CD4-positive, alpha-beta T cell (primary cell): ENCODE measurements around the gene LRRC2. TPM values are rescaled to one million over a fixed set of nuclear protein-coding genes. Genes with fewer than 3 reads are reported as not detected.

Source experiments
- ATAC-seq: fragments of 200-7000 bp; cut with Tn5 transposase; one replicate; pipeline ENCODE4 v1.10.0; 2022; ENCODE audit warnings: mild to moderate bottlenecking; ENCODE audit not compliant: poor library complexity
- CTCF ChIA-PET: fragments of 350-600 bp; sonication (Branson Sonifier 250); formaldehyde crosslinking; loops from one replicate; lab custom pipeline; 2021; ENCODE audit warnings: antibody characterized with exemption, inconsistent platforms; lab: Charles Lee
- POLR2A ChIA-PET: fragments of 350-600 bp; sonication (Branson Sonifier 250); formaldehyde crosslinking; loops from one replicate; lab custom pipeline; 2021; ENCODE audit warnings: antibody characterized with exemption, inconsistent platforms; lab: Charles Lee
- DNase-seq, 14 experiments: peaks; one replicate each; pipeline ENCODE4 v3.0.0-alpha.2; 2013 to 2020; ENCODE audit warnings: mixed read lengths in 2 of 14
- H3K27ac ChIP-seq, 2 donors: one replicate each; pipeline versions ENCODE4 v1.5.1 to v1.7.0; 2013; ENCODE audit warnings: low read length in 2 of 2, low read depth in 1 of 2, mild to moderate bottlenecking in 1 of 2
- H3K27me3 ChIP-seq, 2 experiments: 1 replicate in 1 of 2; 2 replicates in 1 of 2; pipeline versions ENCODE4 v1.6.1 to v1.7.0; 2013; ENCODE audit warnings: low read length in 2 of 2, control low read depth in 1 of 2, mild to moderate bottlenecking in 1 of 2, moderate library complexity in 1 of 2; ENCODE audit not compliant: insufficient read depth in 2 of 2, control insufficient read depth in 1 of 2
- H3K36me3 ChIP-seq: one replicate; pipeline ENCODE4 v1.6.1; 2013; ENCODE audit warnings: low read length, control low read depth; ENCODE audit not compliant: insufficient read depth
- H3K4me1 ChIP-seq: one replicate; pipeline ENCODE4 v1.6.1; 2013; ENCODE audit warnings: low read length, control low read depth; ENCODE audit not compliant: insufficient read depth
- H3K4me3 ChIP-seq: one replicate; pipeline ENCODE4 v1.5.1; 2013; ENCODE audit warnings: mild to moderate bottlenecking, low read length, moderate library complexity
- H3K9me3 ChIP-seq, 2 experiments: 1 replicate in 1 of 2; 2 replicates in 1 of 2; pipeline versions ENCODE4 v1.6.1 to v1.7.0; 2013; ENCODE audit warnings: low read length in 2 of 2, mild to moderate bottlenecking in 2 of 2, control low read depth in 1 of 2, moderate library complexity in 1 of 2; ENCODE audit not compliant: control insufficient read depth in 1 of 2, insufficient read depth in 1 of 2
- H3K27ac Mint-ChIP-seq: one replicate; pipeline ENCODE4 v1.8.0; 2020; ENCODE audit warnings: mixed read lengths
- H3K27me3 Mint-ChIP-seq: one replicate; pipeline ENCODE4 v1.8.0; 2021; ENCODE audit warnings: mixed read lengths
- H3K36me3 Mint-ChIP-seq: one replicate; pipeline ENCODE4 v1.8.0; 2021; ENCODE audit warnings: low read depth, mixed read lengths
- H3K4me1 Mint-ChIP-seq: one replicate; pipeline ENCODE4 v1.8.0; 2021; ENCODE audit warnings: low read depth, mixed read lengths
- H3K4me3 Mint-ChIP-seq: one replicate; pipeline ENCODE4 v1.8.0; 2020; ENCODE audit warnings: mild to moderate bottlenecking, mixed read lengths
- H3K9me3 Mint-ChIP-seq: one replicate; pipeline ENCODE4 v1.8.0; 2020; ENCODE audit warnings: mixed read lengths
- CTCF ChIP-seq: fragments of 200-600 bp; IDR thresholded peaks from one replicate; pipeline ENCODE4 v1.8.0; 2022; ENCODE audit warnings: antibody characterized with exemption, mild to moderate bottlenecking
- intact Hi-C, 2 experiments: fragments of 100-400 bp; cut with DNase I in 1 of 2; cut with micrococcal nuclease in 1 of 2; formaldehyde crosslinking; loops; one replicate each; pipeline versions ENCODE4 v1.15.1 to v1.9.0; 2023 to 2025; cut with DNase I, micrococcal nuclease
- total RNA-seq, 174 experiments: library from RNA in 2 of 174; stranded (reverse) in 2 of 174; gene quantifications; one replicate each; pipeline ENCODE4 v1.2.3 and lab custom pipeline; 2021 to 2026

Gene LRRC2
- total RNA-seq, 2 experiments from 2014 or later: 0.59 to 0.91 TPM

DNA sequence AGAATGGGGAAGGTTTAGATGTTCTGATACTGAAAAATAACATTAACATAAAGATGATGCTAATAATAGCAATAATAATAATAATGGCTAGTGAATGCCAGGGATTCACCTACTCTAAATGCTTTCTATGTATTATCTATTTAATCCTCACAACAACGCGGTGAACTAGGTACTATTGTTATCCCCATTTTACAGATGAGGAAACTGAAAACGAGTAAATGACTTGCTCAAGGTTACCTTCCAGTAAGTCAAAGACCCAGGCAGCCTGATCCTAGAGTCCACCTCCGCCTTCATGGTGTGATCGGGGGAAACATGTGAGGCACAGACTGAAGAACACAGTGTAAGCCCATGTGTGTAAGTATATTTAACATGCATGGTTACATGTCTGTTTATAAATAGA is 30.4 kb downstream of the LRRC2 start:
- Histone ChIP-seq H3K4me1 (peaks cover 36% of the 10 kb centered on the region), H3K27ac (no peak overlapping the region), H3K4me3 (no peak overlapping the region), H3K36me3 (no peaks in the 10 kb centered on the region), H3K27me3 (no peaks in the 10 kb centered on the region), H3K9me3 (no peaks in the 10 kb centered on the region)
- intact Hi-C loops: no loop called here
- Mint-ChIP-seq H3K9me3 (no peaks in the 10 kb centered on the region), H3K27ac (peak overlapping the region; percentile 95), H3K36me3 (no peaks in the 10 kb centered on the region), H3K4me1 (peaks cover 56% of the 10 kb centered on the region), H3K4me3 (no peak overlapping the region), H3K27me3 (no peaks in the 10 kb centered on the region)
- DNase-seq (no peak), ATAC-seq (no peak)
- ChIA-PET POLR2A (no interaction called here), CTCF (interaction anchor here (2.2 kb wide), 1 partner anchor 47 kb away, joined by 10 read pairs; no protein-coding TSS in a partner anchor)
- no peak for TF ChIP-seq CTCF

DNA sequence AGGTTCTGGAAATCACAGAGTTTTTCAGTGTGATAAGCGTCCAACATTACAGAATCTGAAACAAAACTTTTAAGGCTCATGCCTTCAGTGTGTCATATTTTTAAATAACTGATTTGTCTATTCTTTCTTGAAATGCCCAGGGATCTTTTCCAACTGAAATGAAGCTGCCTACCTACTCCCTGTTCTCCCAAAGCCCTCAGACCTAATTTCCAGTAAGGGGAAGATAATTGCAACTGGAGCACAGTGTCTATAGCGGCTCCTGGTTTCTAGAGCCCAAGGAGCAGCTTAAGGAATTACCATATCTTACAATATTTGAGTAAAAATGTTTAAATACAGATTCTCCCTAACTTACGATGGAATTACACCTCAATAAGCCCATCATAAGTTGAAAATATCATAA is 33.0 kb downstream of the LRRC2 start:
- peaks cover 32% of the 10 kb centered on the region for H3K4me1 Mint-ChIP-seq
- POLR2A ChIA-PET: no interaction called here
- H3K27me3 ChIP-seq: no peaks in the 10 kb centered on the region
- peaks cover 13% of the 10 kb centered on the region for H3K4me1 ChIP-seq
- no peaks in the 10 kb centered on the region for H3K9me3 Mint-ChIP-seq
- ATAC-seq: no peak
- no peaks in the 10 kb centered on the region for H3K27me3 Mint-ChIP-seq
- H3K9me3 ChIP-seq: no peaks in the 10 kb centered on the region
- H3K4me3 Mint-ChIP-seq: no peak overlapping the region
- no peak overlapping the region for H3K27ac ChIP-seq
- intact Hi-C loops: no loop called here
- DNase-seq: no peak
- no peak overlapping the region for H3K27ac Mint-ChIP-seq
- CTCF ChIA-PET: interaction anchor here (1.3 to 1.9 kb wide), 3 partner anchors 25 to 97 kb away, joined by 4 to 14 read pairs (median 5); no protein-coding TSS in a partner anchor
- no peak for TF ChIP-seq CTCF
- H3K4me3 ChIP-seq: no peak overlapping the region
- no peaks in the 10 kb centered on the region for H3K36me3 ChIP-seq
- no peaks in the 10 kb centered on the region for H3K36me3 Mint-ChIP-seq

- Mint-ChIP-seq H3K36me3 (no peaks in the 10 kb centered on the region), H3K27ac (no peak overlapping the region), H3K4me3 (no peak overlapping the region), H3K27me3 (no peaks in the 10 kb centered on the region), H3K9me3 (no peaks in the 10 kb centered on the region), H3K4me1 (no peaks in the 10 kb centered on the region)
- no peak overlapping the region for H3K4me3 ChIP-seq
- H3K36me3 ChIP-seq: no peaks in the 10 kb centered on the region
- H3K9me3 ChIP-seq: no peaks in the 10 kb centered on the region
- no peaks in the 10 kb centered on the region for H3K27me3 ChIP-seq
- ATAC-seq (no peak), DNase-seq (no peak)
- no peaks in the 10 kb centered on the region for H3K4me1 ChIP-seq
- CTCF ChIA-PET: interaction anchor here (1.1 to 1.5 kb wide), 3 partner anchors 18 to 103 kb away, joined by 3 to 6 read pairs (median 4); no protein-coding TSS in a partner anchor
- no peak overlapping the region for H3K27ac ChIP-seq
- no peak for TF ChIP-seq CTCF
- intact Hi-C loops: no loop called here
- POLR2A ChIA-PET: no interaction called here
Observed at GRCh38 chr3:46527239-46527638, 38.9 kb downstream of the LRRC2 start.
